DMS53 treated with DMSO at 0.1 percent for 48 hours (cell line): ENCODE measurements around the gene FBXO44.

Source experiments
- DNase-seq: peaks from one replicate; lab custom pipeline; 2025; ENCODE audit not compliant: unreplicated experiment; lab: John Stamatoyannopoulos, UW

Gene FBXO44

GRCh38 chr1:11706292-11706691 is 51.6 kb downstream of the FBXO44 start:
- no peak for DNase-seq

- DNase-seq: peak; percentile 28
Observed at GRCh38 chr1:11707621-11708276, 53.1 kb downstream of the FBXO44 start.

- DNase-seq: no peak
Observed at GRCh38 chr1:11708554-11709350, 54.1 kb downstream of the FBXO44 start.

- no peak for DNase-seq
Observed at GRCh38 chr1:11711490-11711889, 56.8 kb downstream of the FBXO44 start.

GRCh38 chr1:11712285-11712684 is 57.6 kb downstream of the FBXO44 start:
- no peak for DNase-seq
